Stomach (tissue), 9 donors: Measurements from ENCODE around the gene PLCD1. TPM values are rescaled to one million over a fixed set of nuclear protein-coding genes. Genes with fewer than 3 reads are reported as not detected.

Experiments used
- DNase-seq, 2 donors: peaks; one replicate each; pipeline versions ENCODE4 v3.0.0 to v3.0.0-alpha.2; 2013 to 2019
- H3K27ac ChIP-seq, 5 donors: fragments of 200-600 bp in 4 of 5; sonication (generic) in 4 of 5; one replicate each; pipeline ENCODE4 v1.5.1; 2013 to 2019; ENCODE audit warnings: mild to moderate bottlenecking in 1 of 5, moderate library complexity in 1 of 5
- H3K27me3 ChIP-seq, 3 donors: fragments of 200-600 bp; sonication (generic); one replicate each; pipeline ENCODE4 v1.5.1; 2017 to 2019; ENCODE audit warnings: mixed run types in 1 of 3
- H3K36me3 ChIP-seq, 4 donors: fragments of 200-600 bp; sonication (generic); 1 replicate in 3 of 4; 2 replicates in 1 of 4; pipeline ENCODE4 v1.5.1; 2016 to 2019
- H3K4me1 ChIP-seq, 4 donors: fragments of 200-600 bp; sonication (generic); one replicate each; pipeline ENCODE4 v1.5.1; 2016 to 2019
- H3K4me3 ChIP-seq, 4 donors: fragments of 200-600 bp; sonication (generic) in 3 of 4; one replicate each; pipeline ENCODE4 v1.5.1; 2016 to 2019; ENCODE audit warnings: mild to moderate bottlenecking in 1 of 4
- H3K9me3 ChIP-seq, 4 donors: fragments of 200-600 bp; sonication (generic); one replicate each; pipeline ENCODE4 v1.5.1; 2016 to 2019
- CTCF ChIP-seq, 7 experiments: fragments of 450-650 bp in 4 of 7; fragments of 200-600 bp in 3 of 7; sonication (generic) in 3 of 7; IDR thresholded peaks; one replicate each; pipeline ENCODE4 v1.5.1; 2016 to 2019; ENCODE audit warnings: antibody characterized with exemption in 7 of 7, control low read depth in 2 of 7, mild to moderate bottlenecking in 1 of 7
- EP300 ChIP-seq: sonication (generic); formaldehyde crosslinking; IDR thresholded peaks from one replicate; pipeline ENCODE4 v1.6.1; 2017; ENCODE audit warnings: antibody characterized with exemption
- POLR2A ChIP-seq, 4 donors: fragments of 450-650 bp; IDR thresholded peaks; one replicate each; pipeline ENCODE4 v1.6.1; 2016; ENCODE audit warnings: antibody characterized with exemption in 4 of 4, control low read depth in 2 of 4, mild to moderate bottlenecking in 1 of 4, moderate library complexity in 1 of 4
- POLR2AphosphoS5 ChIP-seq, 3 donors: sonication (generic); formaldehyde crosslinking; IDR thresholded peaks; one replicate each; pipeline ENCODE4 v1.6.1; 2016; ENCODE audit warnings: antibody characterized with exemption in 3 of 3
- WGBS, 5 donors: extraction: QIAGEN DNeasy Blood & Tissue Kit in 3 of 5; methylation state at CpG; one replicate each; pipeline versions ENCODE4 v1.1.5 to v1.1.7; 2013 to 2018; 5-methylcytosine and 5-hydroxymethylcytosine counted together
- intact Hi-C: fragments of 100-400 bp; cut with DNase I; formaldehyde crosslinking; loops from one replicate; pipeline ENCODE4 v1.15.1; 2023; ENCODE audit warnings: low total_unique reads
- polyA plus RNA-seq, 3 donors: library from polyadenylated mRNA; stranded (reverse); fragments of 200-250 nt; gene quantifications; one replicate each; pipeline ENCODE4 v1.2.3, GENCODE V29; 2013
- total RNA-seq, 5 donors: library from RNA; depleted of rRNA; stranded (reverse); fragments of >200 nt; gene quantifications; one replicate each; pipeline versions ENCODE4 v1.1.0 to v1.2.3, GENCODE V29; 2014 to 2016
- donor health status: healthy with polysubstance abuse.
- donor health status: Bipolar disorder and iron deficiency.
- donor health status: healthy.

The PLCD1 gene
- total and polyA plus RNA-seq, 8 donors, result 8.2 to 73.9 (median 13.7) TPM

DNA sequence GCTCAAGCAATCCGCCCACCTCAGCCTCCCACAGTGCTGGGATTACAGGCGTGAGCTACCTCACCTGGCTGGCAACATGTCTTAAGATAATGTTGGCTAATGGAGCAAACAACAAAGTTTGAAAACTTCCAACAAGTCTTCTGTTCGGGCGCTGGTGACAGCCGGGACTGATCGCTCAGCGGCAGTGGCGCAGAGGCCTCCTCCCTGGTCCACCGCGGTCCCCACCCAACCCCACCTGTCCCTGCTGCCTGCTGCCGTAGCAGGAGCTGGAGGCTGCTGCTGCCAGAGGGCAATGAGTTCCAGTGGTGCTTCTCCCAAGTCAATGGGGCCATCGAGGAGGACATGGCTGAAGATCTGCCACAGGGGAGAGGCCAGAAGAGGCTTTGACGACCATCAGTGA, 21.7 kb upstream of the PLCD1 start:
- Histone ChIP-seq H3K4me1 (no peaks in the 10 kb centered on the region), H3K27me3 (no peaks in the 10 kb centered on the region), H3K4me3 (no peak overlapping the region), H3K36me3 (no peaks in the 10 kb centered on the region), H3K27ac (no peak overlapping the region), H3K9me3 (no peaks in the 10 kb centered on the region)
- TF ChIP-seq CTCF (IDR thresholded peaks at IDR 0.05) (no peak), EP300 (no peak), POLR2AphosphoS5 (IDR thresholded peaks at IDR 0.05) (no peak), POLR2A (IDR thresholded peaks at IDR 0.05) (no peak)
- DNase-seq, result no peak
- WGBS, 5 donors, result 89 to 93% (median 92%) methylated on average over 13 of the region's 13 CpGs
- intact Hi-C loops, result no loop called here

GRCh38 chr3:38049358-38050126, 20.1 kb upstream of the PLCD1 start:
- 77 to 92% (median 88%) methylated on average over 4 of the region's 4 CpGs for WGBS, 5 donors
- no peak for DNase-seq
- Histone ChIP-seq H3K9me3 (no peaks in the 10 kb centered on the region), H3K4me3 (no peak overlapping the region), H3K27me3 (no peaks in the 10 kb centered on the region), H3K27ac (no peak overlapping the region), H3K4me1 (no peaks in the 10 kb centered on the region), H3K36me3 (no peaks in the 10 kb centered on the region)
- intact Hi-C loops, result no loop called here
- no peak for TF ChIP-seq POLR2A (IDR thresholded peaks at IDR 0.05)
- no peak for TF ChIP-seq EP300
- no peak for TF ChIP-seq CTCF (IDR thresholded peaks at IDR 0.05)
- TF ChIP-seq POLR2AphosphoS5 (IDR thresholded peaks at IDR 0.05), result no peak

DNA sequence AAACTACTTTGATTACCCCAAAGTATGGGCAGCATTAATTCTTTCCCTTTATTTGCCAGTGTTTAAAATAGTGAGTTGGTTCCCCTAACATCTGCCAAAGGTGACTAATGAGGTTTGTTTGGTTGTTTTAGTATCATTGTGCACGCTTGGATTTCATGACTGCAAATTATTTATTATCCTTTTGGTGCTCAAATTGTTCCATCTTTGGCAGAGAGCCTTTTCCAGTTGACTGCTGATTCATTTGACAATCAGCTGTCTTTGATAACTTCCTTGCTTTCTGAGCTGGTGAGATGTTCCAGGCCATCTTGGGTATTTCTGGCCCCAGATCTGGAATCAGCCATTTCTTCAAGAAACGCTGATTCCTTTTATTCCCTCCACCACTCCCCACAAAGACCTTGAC, 18.5 kb upstream of the PLCD1 start:
- no peak for TF ChIP-seq EP300
- TF ChIP-seq POLR2AphosphoS5 (IDR thresholded peaks at IDR 0.05), result no peak
- TF ChIP-seq POLR2A (IDR thresholded peaks at IDR 0.05), result no peak
- no peak for TF ChIP-seq CTCF (IDR thresholded peaks at IDR 0.05)
- Histone ChIP-seq H3K36me3 (no peaks in the 10 kb centered on the region), H3K9me3 (no peaks in the 10 kb centered on the region), H3K4me1 (no peaks in the 10 kb centered on the region), H3K27ac (no peak overlapping the region), H3K27me3 (no peaks in the 10 kb centered on the region), H3K4me3 (no peak overlapping the region)
- no peak for DNase-seq
- intact Hi-C loops, result no loop called here
- 72 to 86% (median 78%) methylated on average over 2 of the region's 2 CpGs for WGBS, 5 donors

- no peak overlapping the region for H3K27ac ChIP-seq
- intact Hi-C loops, result no loop called here
- H3K27me3 ChIP-seq, result no peaks in the 10 kb centered on the region
- H3K4me1 ChIP-seq, result no peaks in the 10 kb centered on the region
- no peaks in the 10 kb centered on the region for H3K36me3 ChIP-seq
- 87 to 98% (median 93%) methylated on average over 2 of the region's 2 CpGs for WGBS, 5 donors
- no peak overlapping the region for H3K4me3 ChIP-seq
- no peaks in the 10 kb centered on the region for H3K9me3 ChIP-seq
- TF ChIP-seq EP300, result no peak
- no peak for TF ChIP-seq POLR2A (IDR thresholded peaks at IDR 0.05)
- TF ChIP-seq CTCF (IDR thresholded peaks at IDR 0.05), result no peak
- TF ChIP-seq POLR2AphosphoS5 (IDR thresholded peaks at IDR 0.05), result no peak
- DNase-seq, result no peak
These were observed 17.4 kb upstream of the PLCD1 start for GRCh38 chr3:38046821-38047220.
